GM10266 (cell line): ENCODE data around the gene KAT6B.

ENCODE experiments used
- DNase-seq: peaks from one replicate; pipeline ENCODE4 v3.0.0; 2012; ENCODE audit errors: extremely low spot score
- CTCF ChIP-seq: IDR thresholded peaks from 2 replicates; pipeline ENCODE4 v1.5.1; 2012; ENCODE audit warnings: mild to moderate bottlenecking, low read depth; ENCODE audit not compliant: control insufficient read depth, insufficient read depth; ENCODE audit errors: missing control alignments

KAT6B gene

DNA sequence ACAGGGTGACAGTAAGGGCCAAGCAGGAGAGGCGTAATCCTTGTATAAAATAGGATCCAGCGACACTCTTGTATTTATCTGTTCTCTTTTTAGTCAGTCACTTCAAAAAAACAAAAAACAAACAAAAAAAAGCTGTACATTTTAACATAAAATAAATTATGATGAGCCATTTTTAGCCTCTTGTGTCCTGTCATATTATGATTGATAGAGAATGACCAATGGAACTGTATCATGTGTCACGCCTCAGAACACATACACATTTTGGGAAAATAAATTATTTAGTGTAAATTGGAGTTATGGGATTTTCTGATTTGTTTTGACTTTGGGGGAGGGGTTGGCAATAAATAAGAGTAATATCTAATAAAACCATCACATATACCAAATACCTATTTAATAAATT is 205.7 kb downstream of the KAT6B start:
- no peak for TF ChIP-seq CTCF
- DNase-seq: no peak

- no peak for TF ChIP-seq CTCF
- DNase-seq: no peak
Measured at GRCh38 chr10:75032813-75033212, 206.4 kb downstream of the KAT6B start.

DNA sequence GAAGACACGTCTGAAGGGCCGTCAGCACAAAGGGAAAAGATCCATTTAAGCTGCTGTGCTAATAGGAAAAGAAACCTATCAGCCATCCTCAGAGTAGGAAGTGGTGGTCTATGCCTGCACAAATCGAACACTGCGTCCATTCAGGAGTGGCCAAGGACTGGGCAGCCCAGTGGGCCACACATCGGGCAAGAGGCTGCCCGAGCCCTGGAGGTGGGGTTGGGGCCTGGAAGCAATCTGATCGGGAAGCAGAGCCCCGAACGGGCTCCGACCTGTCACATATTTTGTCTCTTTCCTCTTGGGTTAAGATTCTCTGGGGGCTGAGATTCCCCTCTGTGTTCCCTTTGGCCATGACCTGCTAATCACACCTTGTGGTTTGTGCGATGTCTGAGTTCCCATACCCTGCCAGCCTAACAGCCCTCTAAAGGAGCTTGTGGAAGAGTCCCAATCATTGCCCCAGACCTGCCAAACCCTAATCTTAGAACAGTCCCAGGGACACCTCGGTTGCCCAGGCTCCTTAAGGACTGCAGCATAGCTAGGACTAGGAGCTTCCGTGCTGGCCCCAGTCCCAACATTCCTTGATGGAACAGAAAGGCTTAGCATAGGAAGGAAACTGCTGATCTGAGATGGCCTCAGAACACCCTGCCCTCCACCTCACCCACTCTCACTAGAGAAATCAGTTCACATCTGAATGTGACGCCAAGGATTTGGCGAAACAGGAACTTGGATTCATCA is 207.2 kb downstream of the KAT6B start:
- no peak for TF ChIP-seq CTCF
- no peak for DNase-seq

DNA sequence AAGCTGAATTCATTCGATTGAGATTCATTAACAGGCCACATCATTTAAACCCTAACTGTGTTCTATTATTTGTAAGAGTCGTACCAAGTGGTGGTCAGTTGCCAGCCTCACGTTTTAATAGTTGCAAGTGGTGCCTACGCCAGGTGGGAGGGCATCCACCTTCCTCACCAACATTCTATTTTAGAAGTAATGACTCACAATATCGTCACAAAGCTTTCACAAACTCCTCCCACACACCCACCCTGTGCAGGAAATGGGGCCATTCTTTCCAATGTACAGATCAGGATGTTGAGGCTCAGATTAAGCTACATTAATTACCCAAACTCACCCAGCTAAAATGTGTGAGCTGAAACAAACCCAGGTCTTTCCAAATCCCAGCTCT is 207.7 kb downstream of the KAT6B start:
- TF ChIP-seq CTCF: no peak
- DNase-seq: no peak

DNA sequence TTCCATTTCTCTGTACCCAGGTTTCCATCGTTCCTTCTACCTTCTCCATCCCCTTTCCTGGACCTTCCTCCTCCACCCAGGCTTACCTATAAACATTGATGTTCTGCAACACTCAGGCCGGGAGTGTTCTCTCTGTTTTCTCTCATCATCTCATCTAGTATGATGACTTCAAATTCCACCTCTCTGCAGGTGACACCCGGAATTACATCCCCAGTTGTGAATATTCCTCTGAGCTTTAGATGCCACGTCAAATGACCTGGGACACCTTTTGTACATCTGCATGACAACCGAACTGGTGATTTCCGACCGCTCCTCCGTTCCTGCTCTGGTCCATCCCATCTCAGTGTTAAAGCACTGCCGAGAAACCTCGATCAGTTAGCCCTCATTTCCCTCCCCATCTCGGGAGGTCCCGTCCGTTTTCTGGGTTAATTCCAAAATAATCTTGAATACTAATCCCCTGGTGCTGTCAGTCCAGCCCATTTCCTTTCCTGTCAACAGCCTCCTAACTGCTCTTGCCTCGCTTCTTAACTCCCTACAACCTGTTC is 208.4 kb downstream of the KAT6B start:
- TF ChIP-seq CTCF: no peak

GRCh38 chr10:75035975-75036708 is 209.7 kb downstream of the KAT6B start:
- no peak for TF ChIP-seq CTCF
- DNase-seq: peak; percentile 61

More for the DNA sequence above, 208.4 kb downstream of the KAT6B start:
- no peak for DNase-seq
